ENCODE data around the gene WNT10A. TPM values are rescaled to one million over a fixed set of nuclear protein-coding genes. Genes with fewer than 3 reads are reported as not detected.

Gene WNT10A
- total RNA-seq, 1 donor from 2014 or later = not detected

- H3K36me3 Mint-ChIP-seq (ENCODE audit: insufficient read depth) = peaks cover 1% of the 10 kb centered on the region
- no peak for DNase-seq (ENCODE audit: low spot score, unreplicated experiment)
- H3K4me1 Mint-ChIP-seq (ENCODE audit: low read depth) = peaks cover 1% of the 10 kb centered on the region
- H3K9me3 Mint-ChIP-seq (ENCODE audit: low read depth) = peaks cover 4% of the 10 kb centered on the region
- H3K4me3 Mint-ChIP-seq (ENCODE audit: low read depth) = no peak overlapping the region
- H3K27me3 Mint-ChIP-seq = peaks cover 82% of the 10 kb centered on the region
- TF ChIP-seq CTCF (IDR thresholded peaks at IDR 0.05; ENCODE audit: unreplicated experiment) = no peak
- H3K27ac Mint-ChIP-seq = no peak overlapping the region
These were observed 1.5 kb upstream of the WNT10A start for GRCh38 chr2:218878926-218879761.

DNA sequence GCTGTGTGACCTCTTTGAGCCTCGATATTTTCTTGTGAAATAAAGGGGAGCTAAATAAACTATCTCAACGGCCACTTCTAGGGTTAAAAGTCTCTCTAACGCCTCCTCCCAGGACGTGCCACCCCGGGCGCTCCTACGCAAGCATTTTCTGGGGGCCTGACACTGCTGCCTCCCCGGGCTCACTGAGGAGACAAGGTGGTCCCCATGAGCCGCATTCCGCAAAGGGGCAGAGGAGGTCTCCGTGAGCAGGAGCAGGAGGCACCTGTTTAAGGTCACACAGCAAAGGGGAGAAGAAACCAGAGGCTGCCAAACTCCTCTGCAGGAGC, 913 bp upstream of the WNT10A start:
- Mint-ChIP-seq H3K4me1 (ENCODE audit: low read depth) (peaks cover 1% of the 10 kb centered on the region), H3K36me3 (ENCODE audit: insufficient read depth) (peaks cover 1% of the 10 kb centered on the region), H3K4me3 (ENCODE audit: low read depth) (no peak overlapping the region), H3K27ac (no peak overlapping the region), H3K9me3 (ENCODE audit: low read depth) (peaks cover 4% of the 10 kb centered on the region), H3K27me3 (peaks cover 82% of the 10 kb centered on the region)
- no peak for TF ChIP-seq CTCF (IDR thresholded peaks at IDR 0.05; ENCODE audit: unreplicated experiment)
- no peak for DNase-seq (ENCODE audit: low spot score, unreplicated experiment)

GRCh38 chr2:218880859-218881594, 375 bp downstream of the WNT10A start:
- H3K4me1 Mint-ChIP-seq (ENCODE audit: low read depth) = peaks cover 1% of the 10 kb centered on the region
- H3K36me3 Mint-ChIP-seq (ENCODE audit: insufficient read depth) = peaks cover 1% of the 10 kb centered on the region
- H3K27me3 Mint-ChIP-seq = peaks cover 82% of the 10 kb centered on the region
- H3K4me3 Mint-ChIP-seq (ENCODE audit: low read depth) = no peak overlapping the region
- H3K9me3 Mint-ChIP-seq (ENCODE audit: low read depth) = peaks cover 4% of the 10 kb centered on the region
- H3K27ac Mint-ChIP-seq = no peak overlapping the region
- TF ChIP-seq CTCF (IDR thresholded peaks at IDR 0.05; ENCODE audit: unreplicated experiment) = no peak
- DNase-seq (ENCODE audit: low spot score, unreplicated experiment) = no peak

GRCh38 chr2:218881744-218882460, 1.2 kb downstream of the WNT10A start:
- no peak for TF ChIP-seq CTCF (IDR thresholded peaks at IDR 0.05; ENCODE audit: unreplicated experiment)
- no peaks in the 10 kb centered on the region for H3K36me3 Mint-ChIP-seq (ENCODE audit: insufficient read depth)
- DNase-seq (ENCODE audit: low spot score, unreplicated experiment) = no peak
- peaks cover 1% of the 10 kb centered on the region for H3K4me1 Mint-ChIP-seq (ENCODE audit: low read depth)
- no peak overlapping the region for H3K4me3 Mint-ChIP-seq (ENCODE audit: low read depth)
- H3K27me3 Mint-ChIP-seq = peaks cover 81% of the 10 kb centered on the region
- H3K9me3 Mint-ChIP-seq (ENCODE audit: low read depth) = no peaks in the 10 kb centered on the region
- no peak overlapping the region for H3K27ac Mint-ChIP-seq

DNA sequence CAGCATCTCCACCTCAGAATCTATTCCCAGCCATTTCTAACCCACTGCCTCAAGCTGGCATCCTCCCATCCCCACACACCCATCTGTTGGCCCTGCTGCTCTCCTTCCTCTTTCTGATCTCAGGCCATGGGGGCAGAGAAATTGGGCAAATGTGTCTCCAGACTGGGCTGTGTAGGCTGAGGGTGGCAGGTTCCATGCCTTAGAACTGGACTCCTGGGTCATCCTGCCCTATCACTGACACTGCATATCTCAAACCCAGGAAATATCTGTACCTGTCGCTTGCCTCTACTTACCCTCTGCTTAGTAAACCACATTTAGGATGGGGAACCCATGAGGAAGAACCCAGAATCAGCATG, 1.8 kb downstream of the WNT10A start:
- H3K27ac Mint-ChIP-seq = no peak overlapping the region
- H3K36me3 Mint-ChIP-seq (ENCODE audit: insufficient read depth) = no peaks in the 10 kb centered on the region
- peaks cover 1% of the 10 kb centered on the region for H3K4me1 Mint-ChIP-seq (ENCODE audit: low read depth)
- DNase-seq (ENCODE audit: low spot score, unreplicated experiment) = no peak
- H3K9me3 Mint-ChIP-seq (ENCODE audit: low read depth) = no peaks in the 10 kb centered on the region
- no peak for TF ChIP-seq CTCF (IDR thresholded peaks at IDR 0.05; ENCODE audit: unreplicated experiment)
- no peak overlapping the region for H3K4me3 Mint-ChIP-seq (ENCODE audit: low read depth)
- H3K27me3 Mint-ChIP-seq = peaks cover 81% of the 10 kb centered on the region
